Measurements from ENCODE around the gene TMEM63A.

GRCh38 chr1:225835856-225836255 lies 46.3 kb downstream of the TMEM63A start:
- TF ChIP-seq CTCF (conservative IDR thresholded peaks at IDR 0.05; ENCODE audit: low read depth, low read length) (no peak), EZH2 (IDR thresholded peaks at IDR 0.05; ENCODE audit: low read length, unreplicated experiment) (no peak), EZH2phosphoT487 (IDR thresholded peaks at IDR 0.05; ENCODE audit: borderline replicate concordance, low read length) (no peak)
